ENCODE measurements around the gene TPRA1. TPM values are rescaled to one million over a fixed set of nuclear protein-coding genes. Genes with fewer than 3 reads are reported as not detected.
A peak's percentile ranks its signal among the peaks of the same experiment; 100 is the strongest.

TPRA1 gene
- total and polyA plus RNA-seq, 9 of the 15 experiments (the other 6 are each of a cell fraction or from before 2014, with no cell fraction given): 0.66 to 21.5 (median 11.1) TPM

- no peak for ATAC-seq
- no TSS peak for BruUV-seq (replicated peaks)
- H3K79me2 ChIP-seq (ENCODE audit: control insufficient read depth, insufficient read depth, low read length): no peaks in the 10 kb centered on the region
Measured at GRCh38 chr3:127549826-127550467, 40.6 kb downstream of the TPRA1 start.

GRCh38 chr3:127547761-127548605 lies 42.5 kb downstream of the TPRA1 start:
- ChIA-PET CTCF (ENCODE audit: low intra/inter-chr PET ratio) (no interaction called here), POLR2A (no interaction called here)
- H3K27ac ChIP-seq (ENCODE audit: extremely low read depth, low read depth, low read length): no peak overlapping the region
- in situ Hi-C loops (cut with MboI): no loop called here
- H3K9me1 ChIP-seq (ENCODE audit: control insufficient read depth, insufficient read depth, low read length): no peaks in the 10 kb centered on the region
- peak; percentile 54 to 80 (median 76) for DNase-seq (ENCODE audit: extremely low read depth in 1 of 4, low spot score in 3 of 4)
- H3K4me3 ChIP-seq: peak overlapping the region; percentile 38
- peak overlapping the region; percentile 45; the same call in 1 of the 2 replicates for H2AFZ ChIP-seq (ENCODE audit: low read depth, low read length)
- intact Hi-C loops (cut with micrococcal nuclease): no loop called here
- no TSS peak for BruUV-seq (replicated peaks)
- H3K4me1 ChIP-seq (replicated peaks in 1 of 2; ENCODE audit: control insufficient read depth in 2 of 2, insufficient read depth in 2 of 2, low read length in 2 of 2): peaks cover 0 to 16% of the 10 kb centered on the region in 2 experiments; a peak in 2 of 5 replicates
- no peaks in the 10 kb centered on the region for H4K20me1 ChIP-seq (replicated peaks; ENCODE audit: control insufficient read depth, insufficient read depth, low read length)
- WGBS (ENCODE audit: insufficient coverage, low coverage, missing lambda C conversion rate): 8% methylated on average over 20 of the region's 42 CpGs
- peaks cover 2 to 42% of the 10 kb centered on the region in 2 experiments; a peak in 3 of 5 replicates for H3K27me3 ChIP-seq (ENCODE audit: control insufficient read depth in 2 of 2, insufficient read depth in 2 of 2, low read length in 2 of 2)
- no peaks in the 10 kb centered on the region for H3K36me3 ChIP-seq (ENCODE audit: control insufficient read depth, insufficient read depth, low read length)
- peak overlapping the region in 1 of 2 experiments; percentile 43; a peak in 2 of 4 replicates for H3K9ac ChIP-seq (ENCODE audit: insufficient read depth in 1 of 2, low read depth in 2 of 2, low read length in 2 of 2)
- FAIRE-seq: no peak
- H3K79me2 ChIP-seq (ENCODE audit: control insufficient read depth, insufficient read depth, low read length): no peaks in the 10 kb centered on the region
- peak overlapping the region; percentile 69 for H3K4me2 ChIP-seq (ENCODE audit: insufficient read depth, low read length)
- H3K9me3 ChIP-seq (replicated peaks; ENCODE audit: control insufficient read depth, insufficient read depth, low read depth, low read length): no peaks in the 10 kb centered on the region
- peak; percentile 88 for ATAC-seq
- TF ChIP-seq STAG1 (CRISPR knock-in tag; IDR thresholded peaks at IDR 0.05; ENCODE audit: borderline replicate concordance) (peak; percentile 43; the same call in 1 of the 2 replicates), MAZ (CRISPR knock-in tag; conservative IDR thresholded peaks at IDR 0.05 in 1 of 2, IDR thresholded peaks at IDR 0.05 in 1 of 2) (peak; percentile 45 to 67; a peak in 2 of 4 replicates), GTF2E2 (tag; IDR thresholded peaks at IDR 0.05) (no peak), HMGN3 (IDR thresholded peaks at IDR 0.05; ENCODE audit: borderline replicate concordance, extremely low read depth, insufficient read length, low read depth, low read length) (no peak), BHLHE40 (IDR thresholded peaks at IDR 0.05; ENCODE audit: low read length) (no peak), THRB (CRISPR knock-in tag; conservative IDR thresholded peaks at IDR 0.05) (no peak), NONO (IDR thresholded peaks at IDR 0.05; ENCODE audit: low read depth in 2 of 2, low read length in 1 of 2) (no peak)
- TF ChIP-seq, protein P1, sequence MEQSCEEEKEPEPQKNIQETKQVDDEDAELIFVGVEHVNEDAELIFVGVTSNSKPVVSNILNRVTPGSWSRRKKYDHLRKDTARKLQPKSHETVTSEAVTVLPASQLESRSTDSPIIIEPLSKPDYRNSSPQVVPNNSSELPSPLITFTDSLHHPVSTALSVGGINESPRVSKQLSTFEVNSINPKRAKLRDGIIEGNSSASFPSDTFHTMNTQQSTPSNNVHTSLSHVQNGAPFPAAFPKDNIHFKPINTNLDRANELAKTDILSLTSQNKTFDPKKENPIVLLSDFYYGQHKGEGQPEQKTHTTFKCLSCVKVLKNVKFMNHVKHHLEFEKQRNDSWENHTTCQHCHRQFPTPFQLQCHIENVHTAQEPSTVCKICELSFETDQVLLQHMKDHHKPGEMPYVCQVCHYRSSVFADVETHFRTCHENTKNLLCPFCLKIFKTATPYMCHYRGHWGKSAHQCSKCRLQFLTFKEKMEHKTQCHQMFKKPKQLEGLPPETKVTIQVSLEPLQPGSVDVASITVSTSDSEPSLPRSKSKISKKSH (CRISPR knock-in tag; IDR thresholded peaks at IDR 0.05): no peak

More at GRCh38 chr3:127549826-127550467, 40.6 kb downstream of the TPRA1 start:
- DNase-seq (ENCODE audit: extremely low read depth in 1 of 4, low spot score in 3 of 4): no peak
- intact Hi-C loops (cut with micrococcal nuclease) (no loop called here), in situ Hi-C loops (cut with MboI) (no loop called here)
- no peaks in the 10 kb centered on the region for H3K36me3 ChIP-seq (ENCODE audit: control insufficient read depth, insufficient read depth, low read length)
- H4K20me1 ChIP-seq (replicated peaks; ENCODE audit: control insufficient read depth, insufficient read depth, low read length): no peaks in the 10 kb centered on the region
- peaks cover 2 to 38% of the 10 kb centered on the region in 2 experiments; a peak in 3 of 5 replicates for H3K27me3 ChIP-seq (ENCODE audit: control insufficient read depth in 2 of 2, insufficient read depth in 2 of 2, low read length in 2 of 2)
- H2AFZ ChIP-seq (ENCODE audit: low read depth, low read length): no peak overlapping the region
- 0% methylated on average over 9 of the region's 9 CpGs for WGBS (ENCODE audit: insufficient coverage, low coverage, missing lambda C conversion rate)
- no peaks in the 10 kb centered on the region for H3K9me1 ChIP-seq (ENCODE audit: control insufficient read depth, insufficient read depth, low read length)
- TF ChIP-seq ZNF23 (CRISPR knock-in tag; IDR thresholded peaks at IDR 0.05): no peak
- peak; percentile 53; the same call in 1 of the 2 replicates for TF ChIP-seq ZNF24 (IDR thresholded peaks at IDR 0.05)
- H3K4me1 ChIP-seq (replicated peaks in 1 of 2; ENCODE audit: control insufficient read depth in 2 of 2, insufficient read depth in 2 of 2, low read length in 2 of 2): peaks cover 0 to 12% of the 10 kb centered on the region in 2 experiments; a peak in 2 of 5 replicates
- POLR2A ChIA-PET: no interaction called here
- no peak overlapping the region for H3K9ac ChIP-seq (ENCODE audit: insufficient read depth in 1 of 2, low read depth in 2 of 2, low read length in 2 of 2)
- CTCF ChIA-PET (ENCODE audit: low intra/inter-chr PET ratio): no interaction called here
- no peak for FAIRE-seq
- no peak overlapping the region for H3K27ac ChIP-seq (ENCODE audit: extremely low read depth, low read depth, low read length)
- H3K4me2 ChIP-seq (ENCODE audit: insufficient read depth, low read length): no peak overlapping the region
- H3K4me3 ChIP-seq: no peak overlapping the region
- no peaks in the 10 kb centered on the region for H3K9me3 ChIP-seq (replicated peaks; ENCODE audit: control insufficient read depth, insufficient read depth, low read depth, low read length)
